ENCODE data around the gene LBP.
"Not testable (repeated sequence)": the region's sequence is repeated elsewhere in the genome, so short reads cannot be mapped to it uniquely, and the experiment has no call there.

LBP gene

DNA sequence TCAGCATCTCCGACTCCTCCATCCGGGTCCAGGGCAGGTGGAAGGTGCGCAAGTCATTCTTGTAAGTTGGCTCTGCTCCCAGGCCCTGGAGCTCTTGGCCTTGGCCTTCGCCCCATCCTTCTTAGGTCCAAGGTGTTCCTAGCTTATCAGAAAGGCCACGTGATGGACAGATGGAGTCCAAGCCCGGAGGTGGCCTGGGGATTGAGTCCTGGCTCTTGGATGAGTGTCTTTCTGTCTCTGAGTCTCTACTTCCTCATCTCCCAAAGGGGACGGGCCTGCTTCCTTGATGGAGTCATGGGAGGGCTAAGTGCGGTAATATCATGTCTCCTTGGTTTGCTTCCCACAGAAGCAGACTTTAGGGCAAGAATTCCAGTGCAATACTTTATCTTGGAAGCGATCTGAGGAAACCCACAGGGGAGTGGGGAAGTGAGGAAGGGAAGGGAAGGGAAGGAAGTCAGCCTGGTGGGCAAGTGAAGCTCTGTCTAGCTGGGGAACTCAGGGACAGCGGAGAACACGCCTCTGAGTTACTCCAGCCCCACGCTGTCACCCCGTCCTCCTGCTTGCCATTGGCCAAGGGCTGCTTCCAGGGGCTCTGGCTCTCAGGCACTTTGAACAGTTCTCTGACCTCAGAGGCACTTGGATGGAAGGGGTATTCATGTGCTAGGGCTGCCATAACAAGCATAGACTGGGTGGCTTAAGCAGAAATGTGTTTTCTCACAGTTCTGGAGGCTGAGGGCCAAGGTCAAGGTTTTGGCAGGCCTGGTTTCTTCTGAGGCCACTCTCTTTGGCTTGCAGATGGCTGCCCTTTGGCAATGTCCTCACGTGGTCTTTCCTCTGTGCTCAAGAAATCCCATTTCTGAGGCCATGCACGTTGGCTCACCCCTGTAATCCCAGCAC, 4.8 kb downstream of the LBP start:
- DNase-seq (ENCODE audit: low read depth) = no peak

GRCh38 chr20:38353316-38353715, 7.0 kb downstream of the LBP start:
- no peak for DNase-seq (ENCODE audit: low read depth)

GRCh38 chr20:38354227-38354626, 7.9 kb downstream of the LBP start:
- no peak for DNase-seq (ENCODE audit: low read depth)

- DNase-seq (ENCODE audit: low read depth) = no peak
These were observed 9.1 kb downstream of the LBP start for GRCh38 chr20:38355161-38356012.

- DNase-seq (ENCODE audit: low read depth) = no peak
These were observed 11.4 kb downstream of the LBP start for GRCh38 chr20:38357653-38358207.

DNA sequence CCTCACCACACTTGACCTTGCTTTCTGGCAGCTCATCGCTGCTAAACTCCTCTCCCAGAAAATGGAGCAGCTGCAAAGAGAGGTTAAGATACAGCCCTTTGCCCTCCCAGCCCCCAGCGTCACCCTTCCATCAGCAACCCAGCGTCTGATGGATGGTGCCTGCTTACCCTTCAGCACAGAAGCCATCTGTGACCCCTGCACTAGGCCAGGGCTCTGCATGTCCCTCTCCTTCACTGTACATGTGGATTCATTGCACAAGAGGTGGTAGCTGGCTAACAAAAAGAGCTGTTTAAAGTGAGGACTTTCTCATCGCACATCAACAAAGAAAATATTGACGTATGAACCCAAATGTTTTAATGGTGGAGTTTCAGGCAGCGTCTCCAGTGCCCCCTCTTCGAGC, 12.3 kb downstream of the LBP start:
- DNase-seq (ENCODE audit: low read depth) = no peak

DNA sequence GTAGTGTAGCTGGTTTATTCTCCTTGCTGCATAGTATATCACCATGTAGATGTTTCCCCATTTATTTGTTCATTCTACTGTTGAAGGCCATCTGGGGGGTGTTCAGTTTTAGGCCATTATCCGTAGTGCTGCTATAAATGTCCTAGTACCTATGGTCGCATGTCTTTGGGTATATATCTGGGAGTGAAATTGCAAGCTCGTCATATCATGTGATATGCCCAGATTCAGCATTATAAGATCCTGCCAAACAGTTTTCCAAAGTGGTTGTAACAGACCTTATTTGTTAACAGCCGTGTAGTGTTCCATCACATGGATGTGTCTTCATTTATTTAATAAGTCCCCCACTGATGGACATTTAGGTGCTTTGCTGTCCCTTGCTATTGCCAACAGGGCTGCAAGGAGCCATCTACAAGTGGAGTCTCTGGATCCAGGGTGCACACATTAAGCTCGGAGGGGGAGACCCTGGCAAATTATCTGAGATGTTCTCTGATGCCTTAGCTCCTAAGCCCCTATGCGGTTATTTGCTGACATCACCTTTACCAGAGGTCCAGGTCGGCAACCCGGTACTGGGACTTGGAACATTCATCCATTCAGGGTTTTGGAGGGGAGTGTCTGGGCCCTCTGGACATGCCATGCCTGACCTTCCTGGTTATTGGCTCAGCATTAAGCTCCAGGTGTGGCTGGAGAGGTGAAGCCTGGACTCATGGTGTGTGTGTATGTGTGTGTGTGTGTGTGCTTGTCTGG, 16.9 kb downstream of the LBP start:
- DNase-seq (ENCODE audit: low read depth) = no peak

DNA sequence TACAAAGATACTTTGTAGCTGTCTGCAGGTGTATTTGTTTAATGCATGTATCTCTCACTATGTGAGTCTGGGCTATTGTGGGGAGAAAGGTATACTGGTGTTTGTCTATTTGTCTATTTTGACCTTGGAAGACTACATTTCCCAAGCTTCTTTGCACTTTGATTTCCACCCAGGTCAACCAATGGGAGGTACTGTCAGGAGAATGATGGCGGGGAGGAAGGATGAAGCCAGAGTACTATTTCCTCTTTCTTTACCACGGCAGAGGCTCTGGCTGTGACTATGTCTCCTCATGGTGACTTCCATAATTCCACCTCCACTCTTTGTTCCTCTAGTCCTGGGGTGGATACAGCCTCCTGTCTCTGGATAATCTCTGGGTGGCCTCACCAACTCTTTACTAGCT, 23.1 kb downstream of the LBP start:
- no peak for DNase-seq (ENCODE audit: low read depth)

GRCh38 chr20:38372806-38373205, 26.5 kb downstream of the LBP start:
- no peak for DNase-seq (ENCODE audit: low read depth)

DNA sequence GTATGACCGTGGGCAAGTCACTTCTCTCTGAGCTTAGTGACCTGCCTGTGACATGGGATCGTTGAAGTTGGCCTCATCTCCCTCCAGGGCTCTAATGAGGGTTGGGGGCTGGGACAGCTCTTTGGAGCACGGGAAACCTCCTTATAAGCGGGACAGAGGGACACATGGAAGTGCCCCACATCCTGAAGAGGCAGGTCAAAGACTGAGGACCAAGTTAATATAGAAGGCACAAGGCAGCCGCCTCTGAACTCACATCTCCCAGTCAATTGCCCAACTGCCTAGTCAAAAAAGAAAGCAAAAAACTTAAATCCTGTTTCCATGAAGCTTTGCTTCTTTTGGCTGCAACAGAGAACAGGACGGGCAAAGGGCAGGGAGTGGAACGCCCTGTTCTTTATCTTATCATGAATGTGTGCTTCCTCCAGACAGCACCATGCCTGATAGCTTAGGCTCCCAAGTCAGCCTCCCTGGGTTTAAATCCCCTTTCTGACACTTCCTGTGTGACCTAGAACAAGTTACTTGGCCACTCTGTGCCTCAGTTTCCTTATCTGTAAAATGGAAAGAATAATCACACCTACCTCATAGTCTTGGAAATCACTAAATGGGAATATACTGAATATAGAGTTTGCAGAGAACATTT, 27.1 kb downstream of the LBP start:
- DNase-seq (ENCODE audit: low read depth) = no peak

- no peak for DNase-seq (ENCODE audit: low read depth)
These were observed 27.6 kb downstream of the LBP start for GRCh38 chr20:38373898-38374297.

DNA sequence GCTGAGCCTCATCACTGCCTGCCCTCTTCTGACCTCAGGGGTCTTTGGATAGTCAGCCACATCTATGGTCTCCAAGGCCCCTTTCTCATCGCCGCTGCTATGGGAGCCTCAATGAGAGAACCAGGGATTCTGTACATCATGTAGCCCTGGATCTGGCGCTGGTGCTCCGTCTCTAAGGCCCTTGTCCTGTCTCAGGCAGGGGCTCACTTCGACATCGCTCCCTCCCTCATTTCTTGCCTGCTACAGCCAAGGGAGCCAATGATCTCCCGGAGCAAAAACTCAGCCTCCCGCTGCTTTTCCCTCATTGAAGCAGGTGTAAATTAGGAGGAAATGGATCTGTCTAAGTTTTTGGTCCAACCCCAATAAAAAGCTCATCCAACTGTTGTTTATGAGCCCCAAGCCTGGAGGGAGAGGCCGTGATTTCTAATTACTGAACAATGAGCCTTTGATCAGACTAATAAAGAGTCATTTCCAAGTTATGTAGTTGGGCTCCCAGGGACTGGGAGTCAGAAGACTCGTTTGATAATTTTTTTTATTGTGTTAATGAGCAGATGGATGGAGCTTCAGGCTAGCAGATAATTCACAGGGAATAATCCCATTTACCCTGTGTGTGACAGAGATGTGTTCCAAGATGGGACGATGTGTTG, 30.9 kb downstream of the LBP start:
- DNase-seq (ENCODE audit: low read depth) = no peak

- not testable (repeated sequence) for DNase-seq (ENCODE audit: low read depth)
These were observed 31.6 kb downstream of the LBP start for GRCh38 chr20:38377838-38378237.

DNA sequence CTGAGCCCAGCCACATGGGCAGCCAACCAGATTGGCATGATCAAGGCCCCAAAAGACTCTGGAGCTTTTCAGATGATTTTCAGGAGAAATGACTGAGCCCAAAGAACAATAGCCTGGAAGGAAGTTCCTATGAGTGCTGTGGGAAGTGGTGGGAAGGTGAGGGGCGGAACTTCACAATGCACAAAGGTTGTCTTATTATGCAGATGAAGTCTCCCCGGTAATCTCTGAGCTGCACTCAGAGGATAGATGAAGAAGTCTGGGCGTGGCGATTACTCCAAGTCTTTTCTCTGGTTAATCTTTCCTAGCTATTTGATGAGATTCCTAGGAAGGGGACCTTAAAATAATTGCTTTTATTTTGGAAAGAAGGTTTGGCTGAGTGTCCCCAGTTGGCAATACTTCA, 36.9 kb downstream of the LBP start:
- no peak for DNase-seq (ENCODE audit: low read depth)

GRCh38 chr20:38386004-38386403, 39.7 kb downstream of the LBP start:
- DNase-seq (ENCODE audit: low read depth) = no peak

GRCh38 chr20:38386851-38387250, 40.6 kb downstream of the LBP start:
- no peak for DNase-seq (ENCODE audit: low read depth)

DNA sequence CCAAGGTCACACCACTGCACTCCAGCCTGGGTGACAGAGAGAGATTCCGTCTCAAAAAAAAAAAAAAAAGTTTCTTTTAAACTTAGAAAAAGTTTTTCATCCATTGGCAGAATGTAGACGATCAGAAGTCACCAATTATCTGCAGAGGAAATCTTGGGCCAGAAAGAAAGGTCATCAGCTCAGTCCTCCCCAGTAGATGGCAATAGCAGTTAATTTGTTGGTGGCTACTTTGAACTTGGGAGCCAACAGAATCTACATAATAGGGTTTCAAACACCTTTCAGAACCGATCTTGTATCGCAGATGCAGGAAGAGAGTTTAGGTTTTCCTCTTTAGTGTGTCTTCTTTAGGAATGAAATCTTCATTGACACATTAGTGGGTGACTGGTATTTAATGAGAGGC, 41.7 kb downstream of the LBP start:
- DNase-seq (ENCODE audit: low read depth) = no peak

DNA sequence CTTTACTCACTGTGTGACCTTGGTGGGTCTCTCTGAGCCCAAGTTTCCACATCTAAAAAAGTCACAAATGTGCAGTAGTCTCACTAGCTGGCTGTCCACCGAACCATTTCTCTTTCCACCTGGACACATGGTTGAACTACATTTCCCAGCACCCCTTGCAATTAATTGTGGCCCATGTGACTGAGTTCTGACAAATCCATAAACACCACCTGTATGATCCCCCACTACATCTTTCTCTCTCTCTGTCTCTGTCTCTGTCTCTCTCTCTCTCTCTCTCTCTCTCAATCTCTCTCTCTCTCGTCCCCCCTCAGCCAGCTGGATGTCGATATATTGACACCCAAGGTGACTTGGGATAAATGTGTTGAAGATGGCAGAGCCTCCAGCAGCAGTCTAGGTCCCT, 46.1 kb downstream of the LBP start:
- no peak for DNase-seq (ENCODE audit: low read depth)

DNA sequence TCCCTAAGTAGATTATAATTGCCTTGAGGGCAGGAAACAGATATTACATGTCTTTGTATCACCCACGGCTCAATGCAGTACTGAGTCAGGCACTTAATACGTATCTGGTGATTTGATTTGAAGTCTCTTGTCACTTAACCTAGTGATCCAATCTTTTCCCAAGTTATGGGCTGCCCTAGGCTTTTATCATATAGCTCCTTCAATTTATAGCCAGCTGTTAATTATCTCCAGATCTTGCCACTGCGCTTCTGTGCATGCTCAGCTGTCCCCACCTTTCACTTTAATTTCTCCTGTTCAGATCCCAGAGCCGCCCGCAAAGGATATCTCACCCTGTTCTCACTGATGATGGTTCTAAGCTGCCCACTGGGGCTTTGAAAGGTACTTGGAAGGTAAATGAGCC, 47.0 kb downstream of the LBP start:
- DNase-seq (ENCODE audit: low read depth) = no peak

GRCh38 chr20:38395165-38395564, 48.9 kb downstream of the LBP start:
- no peak for DNase-seq (ENCODE audit: low read depth)

DNA sequence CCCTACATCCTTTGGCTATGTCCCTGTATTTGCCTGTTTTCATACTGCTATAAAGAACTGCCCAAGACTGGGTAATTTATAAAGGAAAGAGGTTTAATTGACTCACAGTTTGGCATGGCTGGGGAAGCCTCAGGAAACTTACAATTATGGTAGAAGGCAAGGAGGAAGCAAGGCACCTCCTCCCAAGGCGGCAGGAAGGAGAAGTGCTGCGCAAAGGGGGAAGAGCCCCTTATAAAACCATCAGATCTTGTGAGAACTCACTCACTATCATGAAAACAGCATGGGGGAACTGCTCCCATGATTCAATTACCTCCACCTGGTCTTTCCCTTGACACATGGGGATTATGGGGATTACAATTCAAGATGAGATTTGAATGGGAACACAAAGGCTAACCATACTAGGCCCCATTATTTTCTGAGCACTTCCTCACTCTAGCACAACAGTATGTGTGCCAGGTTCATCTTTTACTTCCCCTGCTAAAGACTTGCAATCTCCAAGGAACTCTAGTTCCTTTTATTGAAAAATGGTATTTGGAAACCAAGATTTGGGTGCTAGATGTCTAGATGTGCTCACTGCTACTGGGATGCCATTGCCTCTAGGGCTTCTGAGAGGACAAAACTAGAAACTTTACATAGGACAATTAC, 49.6 kb downstream of the LBP start:
- not testable (repeated sequence) for DNase-seq (ENCODE audit: low read depth)
